ENCODE measurements around the gene CFAP410. TPM values are rescaled to one million over a fixed set of nuclear protein-coding genes. Genes with fewer than 3 reads are reported as not detected.

Gene CFAP410
- total RNA-seq, 3 donors from 2014 or later = 22.2 to 31.1 (median 27.8) TPM

- Histone ChIP-seq H3K4me1 (no peaks in the 10 kb centered on the region), H3K36me3 (no peaks in the 10 kb centered on the region), H3K27ac (no peak overlapping the region), H3K9me3 (peaks cover 0 to 7% of the 10 kb centered on the region in 2 donors), H3K27me3 (peaks cover 0 to 34% of the 10 kb centered on the region in 2 donors), H3K4me3 (peak overlapping the region in 2 of 3 donors; percentile 15 to 54)
- intact Hi-C loops (cut with DNase I; ENCODE audit: low total_unique reads) = no loop called here
- peak in 1 of 2 donors; percentile 49 for DNase-seq (ENCODE audit: low spot score in 2 of 2)
- TF ChIP-seq CTCF (IDR thresholded peaks at IDR 0.05) = no peak
Measured at GRCh38 chr21:44370027-44370735, 31.0 kb upstream of the CFAP410 start.

GRCh38 chr21:44368711-44369446, 29.7 kb upstream of the CFAP410 start:
- peak in 1 of 2 donors; percentile 49 for DNase-seq (ENCODE audit: low spot score in 2 of 2)
- intact Hi-C loops (cut with DNase I; ENCODE audit: low total_unique reads) = no loop called here
- peaks cover 0 to 35% of the 10 kb centered on the region in 2 donors for H3K27me3 ChIP-seq
- no peak overlapping the region for H3K27ac ChIP-seq
- H3K4me3 ChIP-seq = peak overlapping the region in 1 of 3 donors; percentile 39
- peaks cover 2 to 6% of the 10 kb centered on the region in 2 donors for H3K9me3 ChIP-seq
- H3K36me3 ChIP-seq = no peaks in the 10 kb centered on the region
- no peak for TF ChIP-seq CTCF (IDR thresholded peaks at IDR 0.05)
- TF ChIP-seq POLR2AphosphoS5 (IDR thresholded peaks at IDR 0.05) = no peak
- TF ChIP-seq POLR2A (IDR thresholded peaks at IDR 0.05) = no peak
- no peaks in the 10 kb centered on the region for H3K4me1 ChIP-seq

GRCh38 chr21:44366586-44367211, 27.5 kb upstream of the CFAP410 start:
- intact Hi-C loops (cut with DNase I; ENCODE audit: low total_unique reads) = no loop called here
- no peak for DNase-seq (ENCODE audit: low spot score in 2 of 2)

GRCh38 chr21:44365967-44366585, 26.9 kb upstream of the CFAP410 start:
- Histone ChIP-seq H3K4me1 (no peaks in the 10 kb centered on the region), H3K27me3 (peaks cover 0 to 21% of the 10 kb centered on the region in 2 donors), H3K9me3 (peaks cover 13 to 17% of the 10 kb centered on the region in 2 donors), H3K4me3 (no peak overlapping the region), H3K27ac (no peak overlapping the region), H3K36me3 (no peaks in the 10 kb centered on the region)
- TF ChIP-seq CTCF (IDR thresholded peaks at IDR 0.05) (no peak), POLR2AphosphoS5 (IDR thresholded peaks at IDR 0.05) (no peak), POLR2A (IDR thresholded peaks at IDR 0.05) (no peak)
- DNase-seq (ENCODE audit: low spot score in 2 of 2) = no peak
- intact Hi-C loops (cut with DNase I; ENCODE audit: low total_unique reads) = no loop called here

More at GRCh38 chr21:44366586-44367211, 27.5 kb upstream of the CFAP410 start:
- Histone ChIP-seq H3K27me3 (peaks cover 0 to 22% of the 10 kb centered on the region in 2 donors), H3K4me1 (no peaks in the 10 kb centered on the region), H3K4me3 (no peak overlapping the region), H3K9me3 (peaks cover 13 to 17% of the 10 kb centered on the region in 2 donors), H3K36me3 (no peaks in the 10 kb centered on the region), H3K27ac (no peak overlapping the region)
- TF ChIP-seq POLR2AphosphoS5 (IDR thresholded peaks at IDR 0.05) (no peak), CTCF (IDR thresholded peaks at IDR 0.05) (no peak), POLR2A (IDR thresholded peaks at IDR 0.05) (no peak)

Data from breast epithelium (tissue), 4 donors.